Limb (tissue), 2 donors: ENCODE measurements around the gene GPR150.
"Not testable (repeated sequence)": the region's sequence is repeated elsewhere in the genome, so short reads cannot be mapped to it uniquely, and the experiment has no call there.

Experiments
- DNase-seq, 2 donors: peaks; one replicate each; pipeline ENCODE4 v3.0.0-alpha.2; 2016; ENCODE audit errors: extremely low spot score in 2 of 2

GPR150 gene

GRCh38 chr5:95623706-95624105 is 3.8 kb downstream of the GPR150 start:
- DNase-seq: no peak

GRCh38 chr5:95624368-95624767 is 4.5 kb downstream of the GPR150 start:
- DNase-seq: no peak

- DNase-seq: no peak
Measured at GRCh38 chr5:95626701-95627100, 6.8 kb downstream of the GPR150 start.

- DNase-seq: no peak
Measured at GRCh38 chr5:95627971-95628810, 8.3 kb downstream of the GPR150 start.

- no peak for DNase-seq
Measured at GRCh38 chr5:95628933-95629332, 9.0 kb downstream of the GPR150 start.

GRCh38 chr5:95630394-95630917 is 10.6 kb downstream of the GPR150 start:
- DNase-seq: no peak

GRCh38 chr5:95631255-95631958 is 11.5 kb downstream of the GPR150 start:
- DNase-seq: no peak

- DNase-seq: no peak
Measured at GRCh38 chr5:95631991-95632675, 12.2 kb downstream of the GPR150 start.

GRCh38 chr5:95632942-95633341 is 13.1 kb downstream of the GPR150 start:
- DNase-seq: not testable (repeated sequence)

- no peak for DNase-seq
Measured at GRCh38 chr5:95633671-95634070, 13.8 kb downstream of the GPR150 start.

GRCh38 chr5:95634081-95634480 is 14.2 kb downstream of the GPR150 start:
- no peak for DNase-seq

GRCh38 chr5:95638632-95639031 is 18.7 kb downstream of the GPR150 start:
- DNase-seq: no peak

GRCh38 chr5:95641741-95642220 is 21.9 kb downstream of the GPR150 start:
- no peak for DNase-seq

- DNase-seq: no peak
Measured at GRCh38 chr5:95643152-95643551, 23.3 kb downstream of the GPR150 start.

GRCh38 chr5:95644351-95645042 is 24.6 kb downstream of the GPR150 start:
- DNase-seq: peak; percentile 44 to 72

- not testable (repeated sequence) for DNase-seq
Measured at GRCh38 chr5:95646226-95646568, 26.3 kb downstream of the GPR150 start.

GRCh38 chr5:95646569-95647431 is 26.9 kb downstream of the GPR150 start, which contains the start of gene RFESD:
TSS of gene RFESD (plus strand) at chr5:95646777. CDS start at chr5:95652272, 5,495 bp downstream.
- DNase-seq: peak; percentile 96 to 97

- DNase-seq: no peak
Measured at GRCh38 chr5:95647886-95648860, 28.3 kb downstream of the GPR150 start.

- DNase-seq: no peak
Measured at GRCh38 chr5:95649274-95649673, 29.4 kb downstream of the GPR150 start.
